Peyer's patch (tissue), 4 donors: ENCODE results near the gene IFI6. TPM values are rescaled to one million over a fixed set of nuclear protein-coding genes. Genes with fewer than 3 reads are reported as not detected.

Experiments used
- DNase-seq, 3 donors: peaks; one replicate each; pipeline ENCODE4 v3.0.0-alpha.2; 2017 to 2019
- H3K27ac ChIP-seq, 4 donors: fragments of 200-600 bp; sonication (generic); one replicate each; pipeline ENCODE4 v1.5.1; 2016 to 2019
- H3K27me3 ChIP-seq, 2 donors: fragments of 200-600 bp; sonication (generic); one replicate each; pipeline ENCODE4 v1.5.1; 2019
- H3K36me3 ChIP-seq, 3 donors: fragments of 200-600 bp; sonication (generic); one replicate each; pipeline ENCODE4 v1.5.1; 2016 to 2019
- H3K4me1 ChIP-seq, 4 donors: fragments of 200-600 bp; sonication (generic); one replicate each; pipeline ENCODE4 v1.5.1; 2016 to 2019
- H3K4me3 ChIP-seq, 4 donors: fragments of 200-600 bp; sonication (generic); 1 replicate in 3 of 4; 2 replicates in 1 of 4; pipeline ENCODE4 v1.5.1; 2016 to 2019; ENCODE audit warnings: mild to moderate bottlenecking in 1 of 4
- H3K9me3 ChIP-seq, 4 donors: fragments of 200-600 bp; sonication (generic); one replicate each; pipeline ENCODE4 v1.5.1; 2016 to 2019; ENCODE audit warnings: mild to moderate bottlenecking in 1 of 4
- CTCF ChIP-seq, 6 experiments: fragments of 450-650 bp in 4 of 6; fragments of 200-600 bp in 2 of 6; sonication (generic) in 1 of 6; IDR thresholded peaks; one replicate each; pipeline ENCODE4 v1.5.1; 2017 to 2019; ENCODE audit warnings: antibody characterized with exemption in 6 of 6, mild to moderate bottlenecking in 3 of 6, moderate library complexity in 1 of 6
- POLR2A ChIP-seq, 2 donors: fragments of 450-650 bp; IDR thresholded peaks; one replicate each; pipeline ENCODE4 v1.5.1; 2017; ENCODE audit warnings: antibody characterized with exemption in 2 of 2, mild to moderate bottlenecking in 2 of 2, moderate library complexity in 2 of 2
- total RNA-seq, 4 donors: library from RNA; depleted of rRNA; stranded (reverse); fragments of >200 nt; gene quantifications; one replicate each; pipeline ENCODE4 v1.1.0, GENCODE V29; 2016

The IFI6 gene
- total RNA-seq, 4 donors from 2014 or later = 17.8 to 28.5 (median 20.7) TPM

- Histone ChIP-seq H3K36me3 (no peaks in the 10 kb centered on the region), H3K9me3 (no peaks in the 10 kb centered on the region), H3K27ac (no peak overlapping the region), H3K27me3 (no peaks in the 10 kb centered on the region), H3K4me3 (no peak overlapping the region), H3K4me1 (peaks cover 0 to 13% (median 0%) of the 10 kb centered on the region in 4 donors)
- TF ChIP-seq CTCF (IDR thresholded peaks at IDR 0.05) (no peak), POLR2A (IDR thresholded peaks at IDR 0.05) (no peak)
- DNase-seq = no peak
Observed at GRCh38 chr1:27649306-27649635, 22.7 kb downstream of the IFI6 start.

GRCh38 chr1:27648602-27649305 is 23.2 kb downstream of the IFI6 start:
- H3K4me1 ChIP-seq = peaks cover 0 to 13% (median 0%) of the 10 kb centered on the region in 4 donors
- no peaks in the 10 kb centered on the region for H3K36me3 ChIP-seq
- no peak for DNase-seq
- TF ChIP-seq POLR2A (IDR thresholded peaks at IDR 0.05) (no peak), CTCF (IDR thresholded peaks at IDR 0.05) (no peak)
- no peaks in the 10 kb centered on the region for H3K9me3 ChIP-seq
- no peak overlapping the region for H3K27ac ChIP-seq
- H3K27me3 ChIP-seq = no peaks in the 10 kb centered on the region
- H3K4me3 ChIP-seq = no peak overlapping the region

GRCh38 chr1:27647328-27647727 is 24.7 kb downstream of the IFI6 start:
- H3K4me1 ChIP-seq = peaks cover 0 to 16% (median 0%) of the 10 kb centered on the region in 4 donors
- no peak for TF ChIP-seq CTCF (IDR thresholded peaks at IDR 0.05)
- TF ChIP-seq POLR2A (IDR thresholded peaks at IDR 0.05) = no peak
- no peak for DNase-seq
- no peak overlapping the region for H3K4me3 ChIP-seq
- no peaks in the 10 kb centered on the region for H3K27me3 ChIP-seq
- H3K9me3 ChIP-seq = no peaks in the 10 kb centered on the region
- H3K36me3 ChIP-seq = no peaks in the 10 kb centered on the region
- H3K27ac ChIP-seq = no peak overlapping the region

- Histone ChIP-seq H3K36me3 (no peaks in the 10 kb centered on the region), H3K27ac (no peak overlapping the region), H3K4me1 (peaks cover 0 to 16% (median 0%) of the 10 kb centered on the region in 4 donors), H3K4me3 (no peak overlapping the region), H3K27me3 (no peaks in the 10 kb centered on the region), H3K9me3 (no peaks in the 10 kb centered on the region)
- TF ChIP-seq POLR2A (IDR thresholded peaks at IDR 0.05) (no peak), CTCF (IDR thresholded peaks at IDR 0.05) (no peak)
- DNase-seq = no peak
Observed at GRCh38 chr1:27646676-27647075, 25.3 kb downstream of the IFI6 start.

GRCh38 chr1:27645071-27645415 is 26.9 kb downstream of the IFI6 start:
- Histone ChIP-seq H3K4me1 (peaks cover 0 to 11% (median 0%) of the 10 kb centered on the region in 4 donors), H3K27ac (no peak overlapping the region), H3K9me3 (no peaks in the 10 kb centered on the region), H3K27me3 (no peaks in the 10 kb centered on the region), H3K36me3 (no peaks in the 10 kb centered on the region), H3K4me3 (no peak overlapping the region)
- DNase-seq = no peak
- TF ChIP-seq CTCF (IDR thresholded peaks at IDR 0.05) = no peak
- no peak for TF ChIP-seq POLR2A (IDR thresholded peaks at IDR 0.05)
